Mesodermal cell (in vitro differentiated cells): ENCODE measurements around the gene CDIPT.
A peak's percentile ranks its signal among the peaks of the same experiment; 100 is the strongest.

Source experiments
- H3K27ac ChIP-seq: 2 replicates; pipeline ENCODE4 v1.7.0; 2013; ENCODE audit warnings: mild to moderate bottlenecking, low read depth, low read length, moderate library complexity; ENCODE audit not compliant: severe bottlenecking
- H3K36me3 ChIP-seq: 2 replicates; pipeline ENCODE4 v1.7.1; 2013; ENCODE audit warnings: mild to moderate bottlenecking, low read length, moderate library complexity; ENCODE audit not compliant: control insufficient read depth, insufficient read depth
- H3K4me1 ChIP-seq: one replicate; pipeline ENCODE4 v1.7.1; 2013; ENCODE audit warnings: mild to moderate bottlenecking, low read length; ENCODE audit not compliant: insufficient read depth, control insufficient read depth, poor library complexity, severe bottlenecking
- H3K4me3 ChIP-seq: 2 replicates; pipeline ENCODE4 v1.7.0; 2013; ENCODE audit warnings: low read length, control low read depth, mild to moderate bottlenecking; ENCODE audit not compliant: insufficient read depth, poor library complexity, severe bottlenecking; ENCODE audit errors: extremely low read depth
- H3K9me3 ChIP-seq: 2 replicates; pipeline ENCODE4 v1.7.1; 2013; ENCODE audit warnings: mild to moderate bottlenecking, low read length, moderate library complexity; ENCODE audit not compliant: control insufficient read depth
- WGBS, 2 experiments: methylation state at CpG; one replicate each; pipeline ENCODE4 v1.1.5; 2013; ENCODE audit warnings: missing lambda C conversion rate in 2 of 2; ENCODE audit not compliant: insufficient coverage in 2 of 2; 5-methylcytosine and 5-hydroxymethylcytosine counted together

The CDIPT gene

DNA sequence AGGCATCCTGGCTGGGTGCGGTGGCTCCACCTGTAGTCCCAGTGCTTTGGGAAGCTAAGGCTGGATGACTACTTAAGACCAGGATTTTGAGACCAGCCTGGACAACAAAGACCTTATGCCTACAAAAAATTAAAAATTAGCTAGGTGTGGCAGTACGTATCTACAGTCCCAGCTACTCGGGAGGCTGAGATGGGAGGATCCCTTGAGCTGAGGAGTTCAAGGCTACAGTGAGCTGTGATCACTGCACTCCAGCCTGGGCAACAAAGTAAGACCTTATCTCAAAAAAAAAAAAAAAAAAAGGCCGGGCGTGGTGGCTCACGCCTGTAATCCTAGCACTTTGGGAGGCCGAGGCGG is 36.7 kb downstream of the CDIPT start:
- H3K4me1 ChIP-seq = peaks cover 28% of the 10 kb centered on the region
- H3K27ac ChIP-seq = no peak overlapping the region
- peaks cover 8% of the 10 kb centered on the region for H3K36me3 ChIP-seq
- no peaks in the 10 kb centered on the region for H3K9me3 ChIP-seq
- WGBS, 2 experiments = 94 to 100% methylated on average over 1 to 5 of the region's 8 CpGs
- H3K4me3 ChIP-seq = no peak overlapping the region

DNA sequence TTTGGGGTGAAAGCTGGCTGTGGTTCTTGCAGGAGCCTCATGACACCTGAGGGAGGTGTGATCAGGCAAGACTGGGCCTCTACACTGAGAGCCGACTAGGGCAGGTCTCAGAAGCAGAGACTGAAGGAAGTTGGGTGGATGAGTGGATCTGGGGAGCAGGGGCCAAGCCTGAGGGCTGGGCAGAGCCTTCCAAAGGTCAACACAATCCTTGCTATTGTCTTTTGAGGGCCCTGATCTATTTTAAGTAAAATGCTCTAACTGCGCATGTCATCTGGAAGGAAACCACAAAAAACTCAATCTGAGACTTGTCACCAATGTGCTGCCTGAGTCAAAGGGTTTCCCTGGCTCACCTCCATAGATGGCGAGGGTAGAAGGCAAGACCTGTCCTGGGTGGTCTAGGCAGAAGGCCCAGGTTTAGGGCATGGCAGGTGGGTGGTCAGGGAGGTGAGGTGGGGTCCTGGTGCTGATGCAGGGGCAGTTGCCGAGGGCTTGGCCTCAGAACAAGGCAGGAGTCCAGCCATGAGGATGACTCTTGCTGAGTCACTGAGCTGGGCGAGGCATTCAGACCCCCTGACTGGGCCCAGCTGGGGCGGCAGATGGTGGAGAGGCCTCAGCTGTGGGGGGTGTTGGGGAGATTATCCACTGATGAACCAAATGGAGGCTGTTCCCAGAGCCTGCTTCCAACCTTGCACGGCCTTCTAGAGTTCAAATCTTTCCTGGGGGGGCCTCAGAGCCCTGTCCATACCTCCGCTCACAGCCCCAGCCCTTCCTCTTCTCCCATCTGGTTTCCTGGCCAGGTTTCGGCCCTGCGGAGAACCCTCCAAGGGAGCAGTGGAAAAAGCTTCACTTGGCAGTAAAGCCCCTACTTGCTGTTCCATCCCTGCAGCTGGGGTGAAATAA is 37.6 kb downstream of the CDIPT start:
- Histone ChIP-seq H3K36me3 (peaks cover 8% of the 10 kb centered on the region), H3K9me3 (no peaks in the 10 kb centered on the region), H3K4me1 (peaks cover 35% of the 10 kb centered on the region), H3K4me3 (no peak overlapping the region), H3K27ac (peak overlapping the region; percentile 87)
- 83 to 86% methylated on average over 9 to 10 of the region's 10 CpGs for WGBS, 2 experiments

DNA sequence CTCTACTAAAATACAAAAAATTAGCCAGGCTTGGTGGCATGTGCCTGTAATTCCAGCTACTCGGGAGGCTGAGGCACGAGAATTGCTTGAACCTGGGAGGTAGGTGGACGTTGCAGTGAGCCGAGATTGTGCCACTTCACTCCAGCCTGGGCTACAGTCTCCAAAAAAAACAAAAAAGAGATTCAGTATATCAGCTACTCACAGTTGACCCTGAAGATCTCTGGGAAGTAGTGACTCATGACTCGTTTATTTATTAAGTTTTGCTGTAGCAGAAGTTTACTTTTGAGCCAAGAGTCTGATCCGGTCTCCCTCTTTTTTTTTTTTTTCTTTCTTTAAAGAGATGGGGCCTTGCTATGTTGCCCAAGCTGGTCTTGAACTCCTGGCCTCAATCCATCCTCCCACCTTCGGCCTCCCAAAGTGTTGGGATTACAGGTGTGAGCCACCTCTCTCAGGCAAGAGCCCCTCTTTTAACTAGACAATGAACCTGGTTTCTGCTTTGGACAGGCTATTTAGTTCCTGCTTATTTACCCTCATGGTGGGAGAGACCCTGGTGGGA is 38.4 kb downstream of the CDIPT start:
- H3K4me1 ChIP-seq = peaks cover 35% of the 10 kb centered on the region
- H3K4me3 ChIP-seq = no peak overlapping the region
- peak overlapping the region; percentile 87 for H3K27ac ChIP-seq
- peaks cover 12% of the 10 kb centered on the region for H3K36me3 ChIP-seq
- WGBS, 2 experiments = 84 to 90% methylated on average over 2 to 4 of the region's 7 CpGs
- no peaks in the 10 kb centered on the region for H3K9me3 ChIP-seq

DNA sequence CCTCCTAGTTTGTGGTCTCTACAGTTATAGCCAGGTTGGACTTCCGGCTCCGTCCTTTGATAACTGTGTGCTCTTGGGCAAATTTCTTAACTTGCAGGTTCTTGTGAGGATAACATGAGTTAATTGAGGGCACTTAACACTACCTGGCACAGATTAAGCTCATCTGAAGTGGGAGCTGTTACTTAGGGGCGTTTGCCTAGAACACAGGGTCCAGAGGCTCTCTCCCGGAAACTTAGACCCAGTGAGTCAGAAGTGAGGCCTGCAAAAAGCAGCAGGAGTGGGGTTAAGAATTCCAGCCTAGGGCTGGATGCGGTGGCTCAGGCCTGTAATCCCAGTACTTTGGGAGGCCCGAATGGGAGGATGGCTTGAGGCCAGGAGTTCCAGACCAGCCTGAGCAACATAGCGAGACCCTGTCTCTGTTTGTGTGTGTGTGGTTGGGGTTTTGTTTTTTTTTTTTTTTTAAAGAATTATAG is 41.3 kb downstream of the CDIPT start:
- Histone ChIP-seq H3K4me1 (peaks cover 38% of the 10 kb centered on the region), H3K4me3 (no peak overlapping the region), H3K9me3 (no peaks in the 10 kb centered on the region), H3K36me3 (peaks cover 33% of the 10 kb centered on the region), H3K27ac (peak overlapping the region; percentile 45)
- WGBS, 2 experiments = 90 to 91% methylated on average over 7 of the region's 7 CpGs

DNA sequence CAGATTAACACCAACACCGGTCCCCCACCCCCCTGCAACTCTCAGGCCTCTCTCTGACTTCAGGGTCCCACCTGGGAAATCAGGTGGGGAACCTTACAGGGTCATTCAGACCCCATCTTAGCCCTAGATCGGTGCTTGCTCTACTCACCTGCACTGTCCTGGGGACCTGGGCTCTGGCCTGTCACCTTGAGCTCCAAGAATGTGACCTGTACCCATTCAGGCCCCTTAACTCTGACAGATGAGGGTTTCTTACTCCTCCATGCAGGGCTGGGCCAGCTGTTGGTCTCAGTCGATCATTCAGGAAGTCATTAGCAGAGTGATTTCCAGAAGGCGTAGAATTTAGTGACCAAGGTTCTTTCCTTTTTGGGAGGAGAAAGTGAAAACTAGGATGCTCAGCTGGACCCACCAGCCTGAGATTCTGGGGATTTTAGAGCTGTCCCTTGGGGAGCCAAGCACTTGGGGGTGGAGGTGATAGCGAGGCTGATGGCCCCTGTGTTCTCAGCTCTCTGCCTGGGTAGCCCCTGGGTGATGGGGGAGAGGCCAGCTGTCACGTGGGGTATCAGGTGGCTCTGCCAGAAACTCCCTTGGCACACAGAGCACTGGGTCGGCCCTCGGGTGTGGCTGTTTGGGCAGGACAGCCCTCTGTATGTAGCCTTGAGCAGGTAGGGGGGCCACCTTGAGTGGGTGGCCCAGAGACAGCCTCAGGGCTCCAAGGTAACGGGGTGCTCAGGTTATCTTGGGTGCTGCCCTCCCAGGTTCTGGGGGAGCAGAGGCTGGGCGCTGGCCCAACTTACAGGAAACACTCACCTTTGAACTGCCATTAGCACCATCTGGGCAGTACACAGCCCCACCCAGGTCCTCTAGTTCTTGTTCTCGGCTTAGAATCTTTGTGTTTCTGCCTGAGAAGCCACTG is 42.0 kb downstream of the CDIPT start:
- WGBS, 2 experiments = 96 to 99% methylated on average over 7 to 11 of the region's 11 CpGs
- Histone ChIP-seq H3K4me1 (peaks cover 38% of the 10 kb centered on the region), H3K4me3 (peak overlapping the region; percentile 14), H3K27ac (peak overlapping the region; percentile 45), H3K36me3 (peaks cover 33% of the 10 kb centered on the region), H3K9me3 (no peaks in the 10 kb centered on the region)

DNA sequence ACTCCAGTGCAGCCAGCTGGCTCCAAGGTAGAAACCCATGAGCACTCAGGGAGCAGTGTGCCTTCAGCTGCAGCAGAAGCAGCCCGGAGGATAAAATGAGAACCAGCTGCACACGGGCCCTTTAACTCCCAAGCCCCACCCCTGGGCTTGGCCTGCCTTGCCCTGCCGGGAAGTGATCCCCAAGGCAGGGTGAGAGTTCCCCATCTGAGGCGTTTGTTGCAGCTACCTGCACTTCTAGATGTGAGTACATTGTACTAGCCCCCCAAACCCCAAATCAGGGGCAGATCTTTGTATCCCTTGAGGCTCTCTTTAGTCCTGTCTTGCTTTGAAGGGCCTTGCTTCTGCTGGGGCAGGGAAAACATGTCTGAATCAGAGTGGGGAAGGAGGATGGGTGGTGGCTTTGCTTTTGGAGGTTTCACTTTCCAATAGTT is 42.7 kb downstream of the CDIPT start, which contains the start of gene MVP:
TSS of gene MVP (plus strand) at position 192 of the 431 bp plus-strand sequence. CDS start 10,088 bp downstream, outside the sequence.
- H3K36me3 ChIP-seq = peaks cover 33% of the 10 kb centered on the region
- peak within 1 kb of the TSS; percentile 14 for H3K4me3 ChIP-seq
- 73 to 75% methylated on average over 4 of the region's 4 CpGs for WGBS, 2 experiments
- H3K9me3 ChIP-seq = no peaks in the 10 kb centered on the region
- H3K4me1 ChIP-seq = peaks cover 31% of the 10 kb centered on the region
- no peak within 1 kb of the TSS for H3K27ac ChIP-seq

DNA sequence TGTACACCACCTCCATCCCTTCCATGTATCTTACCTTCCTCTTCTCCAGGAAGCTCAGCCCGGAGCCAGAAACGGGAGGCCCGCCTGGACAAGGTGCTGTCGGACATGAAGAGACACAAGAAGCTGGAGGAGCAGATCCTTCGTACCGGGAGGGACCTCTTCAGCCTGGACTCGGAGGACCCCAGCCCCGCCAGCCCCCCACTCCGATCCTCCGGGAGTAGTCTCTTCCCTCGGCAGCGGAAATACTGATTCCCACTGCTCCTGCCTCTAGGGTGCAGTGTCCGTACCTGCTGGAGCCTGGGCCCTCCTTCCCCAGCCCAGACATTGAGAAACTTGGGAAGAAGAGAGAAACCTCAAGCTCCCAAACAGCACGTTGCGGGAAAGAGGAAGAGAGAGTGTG is 43.5 kb downstream of the CDIPT start:
- WGBS, 2 experiments = 92 to 94% methylated on average over 9 to 13 of the region's 15 CpGs
- no peak overlapping the region for H3K4me3 ChIP-seq
- H3K9me3 ChIP-seq = no peaks in the 10 kb centered on the region
- peaks cover 33% of the 10 kb centered on the region for H3K36me3 ChIP-seq
- H3K27ac ChIP-seq = no peak overlapping the region
- peaks cover 29% of the 10 kb centered on the region for H3K4me1 ChIP-seq

DNA sequence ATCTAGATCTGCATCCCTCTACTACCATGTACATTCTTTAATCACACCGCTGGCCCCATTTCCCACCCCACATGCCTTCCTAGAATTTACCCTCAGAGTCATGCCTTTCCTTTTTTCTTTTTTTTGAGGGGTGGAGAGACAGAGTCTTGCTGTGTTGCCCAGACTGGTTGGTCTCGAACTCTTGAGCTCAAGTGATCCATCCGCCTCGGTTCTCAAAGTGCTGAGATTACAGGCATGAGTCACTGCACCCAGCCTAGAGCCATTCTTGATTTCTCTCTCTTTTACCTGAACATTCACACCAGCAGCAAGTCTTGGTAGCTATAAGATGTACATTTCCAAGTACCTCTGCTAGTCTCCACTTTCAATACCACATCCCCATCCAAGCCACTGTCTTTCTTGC is 44.9 kb downstream of the CDIPT start:
- no peak overlapping the region for H3K27ac ChIP-seq
- no peaks in the 10 kb centered on the region for H3K9me3 ChIP-seq
- H3K36me3 ChIP-seq = peaks cover 33% of the 10 kb centered on the region
- H3K4me1 ChIP-seq = peaks cover 33% of the 10 kb centered on the region
- 95 to 100% methylated on average over 4 of the region's 4 CpGs for WGBS, 2 experiments
- no peak overlapping the region for H3K4me3 ChIP-seq

DNA sequence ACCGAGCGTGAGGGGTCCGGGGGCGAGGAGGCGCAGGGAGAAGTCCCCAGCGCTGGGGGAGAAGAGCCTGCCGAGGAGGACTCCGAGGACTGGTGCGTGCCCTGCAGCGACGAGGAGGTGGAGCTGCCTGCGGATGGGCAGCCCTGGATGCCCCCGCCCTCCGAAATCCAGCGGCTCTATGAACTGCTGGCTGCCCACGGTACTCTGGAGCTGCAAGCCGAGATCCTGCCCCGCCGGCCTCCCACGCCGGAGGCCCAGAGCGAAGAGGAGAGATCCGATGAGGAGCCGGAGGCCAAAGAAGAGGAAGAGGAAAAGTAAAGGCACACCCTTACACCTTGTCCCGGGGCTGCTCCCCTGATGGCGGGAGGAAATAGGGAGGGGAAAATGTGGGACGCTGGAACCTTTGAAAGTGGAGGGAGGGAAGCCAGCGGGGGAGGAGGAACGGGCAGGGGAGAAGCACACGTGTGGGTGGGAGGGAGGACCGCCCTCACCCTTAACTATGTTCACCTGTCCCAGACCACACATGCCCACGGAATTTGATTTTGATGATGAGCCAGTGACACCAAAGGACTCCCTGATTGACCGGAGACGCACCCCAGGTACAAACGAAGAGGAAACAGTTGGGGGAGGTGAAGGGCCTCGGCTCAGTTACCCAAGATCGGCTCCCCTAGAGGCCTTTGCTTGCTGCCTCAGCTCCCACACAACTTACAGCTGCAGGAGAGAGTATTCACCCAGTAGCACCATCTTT is 46.2 kb downstream of the CDIPT start:
- Histone ChIP-seq H3K4me1 (peaks cover 36% of the 10 kb centered on the region), H3K4me3 (peak overlapping the region; percentile 81), H3K27ac (peak overlapping the region; percentile 75), H3K36me3 (peaks cover 25% of the 10 kb centered on the region), H3K9me3 (no peaks in the 10 kb centered on the region)
- 1 to 6% methylated on average over 23 to 24 of the region's 37 CpGs for WGBS, 2 experiments
